Effector CD8-positive, alpha-beta T cell (primary cell): Measurements from ENCODE around the gene CNOT4.
"Not testable (repeated sequence)": the region's sequence is repeated elsewhere in the genome, so short reads cannot be mapped to it uniquely, and the experiment has no call there.

Experiments
- DNase-seq: peaks from one replicate; lab custom pipeline; 2025; lab: John Stamatoyannopoulos, UW

The CNOT4 gene

DNA sequence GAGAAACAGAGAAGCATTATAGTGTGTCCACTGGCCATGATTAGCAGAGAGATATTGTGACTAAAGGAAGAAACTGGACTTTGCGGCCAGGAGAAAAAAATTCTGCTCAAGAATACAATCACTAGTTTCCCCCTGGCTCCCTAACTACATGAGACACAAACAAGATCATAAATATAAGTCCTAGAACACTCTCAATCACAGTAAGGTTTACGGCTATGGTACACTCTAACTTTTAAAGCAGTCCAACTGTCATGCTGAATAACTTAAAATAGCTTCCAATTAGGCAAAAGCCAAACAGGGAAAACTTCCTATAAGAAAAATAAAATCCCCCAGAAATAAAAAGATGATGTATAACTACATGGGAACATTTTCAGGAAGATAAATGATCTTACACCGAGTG is 144.2 kb downstream of the CNOT4 start:
- DNase-seq: no peak

DNA sequence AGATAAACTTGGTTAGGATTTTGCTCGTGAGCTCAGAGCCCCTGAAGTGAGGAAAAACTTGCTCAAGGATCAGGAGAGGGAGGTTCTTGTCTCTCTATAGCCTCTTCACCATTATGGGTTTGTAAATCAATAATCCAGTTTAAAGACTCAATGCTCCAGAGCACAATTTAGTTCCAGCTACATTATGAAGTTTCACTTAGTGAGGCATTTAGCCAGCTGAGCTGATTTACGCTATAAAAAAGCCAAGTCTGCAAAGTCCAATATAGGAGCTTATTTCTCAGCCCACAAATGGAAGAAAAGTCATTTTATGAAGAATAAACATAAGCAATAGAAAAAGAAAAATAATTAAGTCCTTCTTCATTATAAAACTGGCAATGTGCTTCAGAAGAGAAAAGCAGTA is 145.7 kb downstream of the CNOT4 start:
- DNase-seq: no peak

DNA sequence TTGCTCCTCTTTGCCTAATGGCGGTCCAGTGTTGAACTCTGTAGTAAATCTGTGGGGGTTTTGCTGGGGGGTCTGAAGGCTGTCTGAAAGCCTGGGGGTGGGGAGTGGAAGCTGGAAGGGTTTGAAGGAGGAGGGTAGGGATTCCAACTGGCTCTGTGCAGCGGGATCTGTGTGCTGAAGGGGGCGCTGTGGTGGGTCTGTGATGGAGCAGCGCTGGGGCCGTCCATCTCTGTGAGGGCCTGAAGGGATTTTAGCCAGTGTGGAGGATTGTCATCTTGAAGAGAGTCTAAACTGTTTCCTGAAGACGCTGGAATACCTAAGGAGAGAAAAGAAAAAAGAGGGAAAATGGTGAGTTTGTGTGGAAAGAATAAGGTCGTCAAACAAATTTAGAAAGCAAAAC is 147.0 kb downstream of the CNOT4 start:
- DNase-seq: no peak

DNA sequence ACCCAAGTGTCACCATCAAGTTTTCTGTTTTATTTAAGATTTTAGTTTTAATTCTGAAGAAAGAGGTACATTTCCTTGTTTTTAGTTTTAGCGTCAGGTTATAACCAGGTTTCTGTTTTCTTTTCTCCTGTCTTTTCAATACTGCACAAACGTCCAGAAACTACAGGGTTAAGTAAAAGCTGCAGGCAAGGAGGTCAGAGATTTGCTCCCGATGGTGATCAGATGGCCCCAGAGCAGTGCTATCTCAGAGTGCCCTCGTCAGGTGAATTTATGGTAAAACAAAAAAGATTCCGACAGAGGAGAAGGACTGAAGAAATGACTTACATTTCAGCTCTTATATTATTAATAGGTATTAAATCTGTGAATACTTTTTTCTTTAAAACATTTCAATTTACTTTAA is 148.1 kb downstream of the CNOT4 start:
- DNase-seq: no peak

DNA sequence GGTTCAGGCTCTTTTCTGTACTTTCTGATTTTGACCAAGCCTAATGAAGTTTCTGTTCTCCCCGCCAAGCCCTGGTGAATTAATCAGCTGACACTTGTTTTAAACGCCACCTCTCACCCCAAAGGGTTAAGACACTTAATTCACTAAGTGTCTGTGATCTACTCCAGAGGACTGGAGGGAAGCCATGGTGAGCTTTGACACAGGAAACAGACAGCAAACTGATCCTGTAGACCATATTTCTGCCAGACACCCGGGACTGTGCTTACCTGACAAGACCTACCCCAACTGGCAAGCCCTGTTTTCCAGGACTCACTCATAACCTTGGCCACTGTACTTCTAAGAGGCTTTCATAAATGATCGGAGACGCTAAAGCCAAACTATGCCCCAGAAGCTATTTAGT is 150.3 kb downstream of the CNOT4 start:
- no peak for DNase-seq

DNA sequence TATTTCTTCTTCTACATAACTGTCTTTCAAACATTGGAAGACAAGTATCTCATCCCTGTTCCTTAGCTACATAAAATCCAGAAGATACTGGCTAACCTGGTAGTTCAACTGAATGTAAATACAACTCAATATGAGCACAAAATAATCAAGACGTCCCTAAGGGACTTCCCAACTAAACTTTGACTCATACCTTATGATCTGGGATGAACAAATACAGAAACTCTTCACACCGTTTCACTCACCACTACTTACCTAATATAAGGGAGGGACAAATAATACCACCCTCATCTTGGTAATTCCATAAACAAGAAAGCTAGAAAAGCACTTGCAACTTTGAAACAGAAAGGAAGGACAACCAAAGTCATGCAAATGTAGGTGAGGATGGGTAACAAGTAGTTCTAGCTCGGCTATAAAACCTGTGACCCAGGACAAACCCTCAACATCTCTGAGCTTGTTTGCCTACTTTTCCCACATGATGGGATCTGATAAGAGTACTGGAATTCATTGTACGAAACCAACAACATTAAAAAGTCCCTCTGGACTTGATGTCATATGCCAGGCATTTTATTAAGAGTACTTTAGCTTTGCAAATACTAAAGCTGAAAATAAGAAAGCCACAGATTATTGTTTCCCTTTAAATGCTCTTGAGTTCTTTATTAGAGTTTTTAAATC is 154.4 kb downstream of the CNOT4 start:
- no peak for DNase-seq

DNA sequence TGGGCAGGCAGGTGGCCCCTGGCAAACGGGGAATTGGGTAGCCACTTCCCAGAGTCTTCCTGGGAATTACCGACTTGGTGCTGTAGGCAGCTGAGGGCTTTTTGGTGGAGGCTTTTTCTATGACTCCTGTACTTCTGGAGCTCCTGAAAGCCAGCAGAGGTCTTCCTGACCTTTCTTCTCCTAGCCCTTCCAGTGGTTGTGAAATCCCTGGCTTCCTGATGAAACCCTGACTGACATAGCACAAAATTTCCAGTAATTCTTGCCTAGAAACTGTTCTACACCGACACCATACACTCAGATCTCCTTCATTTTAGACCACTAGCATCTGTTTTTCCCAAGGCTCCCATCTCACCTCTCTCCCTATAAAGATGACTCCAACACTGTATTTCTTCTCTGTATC is 156.1 kb downstream of the CNOT4 start:
- DNase-seq: no peak

DNA sequence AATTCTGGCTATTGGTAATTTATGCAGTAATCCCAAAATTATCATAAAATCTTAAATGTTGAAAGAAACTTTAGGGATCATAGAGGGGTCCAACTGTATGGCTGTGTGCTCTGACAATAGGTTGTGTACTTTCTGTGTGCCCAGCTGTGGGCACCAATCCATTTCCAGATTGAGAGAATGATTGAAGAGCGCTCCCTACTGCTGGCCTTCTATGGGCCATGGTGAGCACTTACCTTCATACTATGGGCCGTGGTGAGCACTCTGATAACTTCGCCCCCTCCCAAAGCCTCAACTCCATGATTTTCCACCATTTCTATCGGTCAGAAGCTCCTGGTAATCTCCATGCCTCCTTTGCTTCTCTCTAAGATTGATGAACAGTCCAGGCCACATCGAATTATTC is 157.6 kb downstream of the CNOT4 start:
- no peak for DNase-seq

DNA sequence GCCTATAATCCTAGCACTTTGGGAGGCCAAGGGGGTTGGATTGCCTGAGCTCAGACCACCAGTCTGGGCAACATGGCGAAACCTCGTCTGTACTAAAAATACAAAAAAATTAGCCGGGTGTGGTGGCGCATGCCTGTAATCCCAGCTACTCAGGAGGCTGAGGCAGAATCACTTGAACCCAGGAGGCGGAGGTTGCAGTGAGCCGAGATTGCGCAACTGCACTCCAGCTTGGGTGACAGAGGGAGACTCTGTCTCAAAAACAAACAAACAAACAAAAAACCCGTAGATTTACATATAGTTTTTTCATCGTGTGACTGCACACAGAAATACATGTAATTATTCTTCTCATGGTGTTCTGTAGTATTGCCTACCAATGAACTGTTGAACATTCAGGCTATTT is 158.8 kb downstream of the CNOT4 start:
- not testable (repeated sequence) for DNase-seq

DNA sequence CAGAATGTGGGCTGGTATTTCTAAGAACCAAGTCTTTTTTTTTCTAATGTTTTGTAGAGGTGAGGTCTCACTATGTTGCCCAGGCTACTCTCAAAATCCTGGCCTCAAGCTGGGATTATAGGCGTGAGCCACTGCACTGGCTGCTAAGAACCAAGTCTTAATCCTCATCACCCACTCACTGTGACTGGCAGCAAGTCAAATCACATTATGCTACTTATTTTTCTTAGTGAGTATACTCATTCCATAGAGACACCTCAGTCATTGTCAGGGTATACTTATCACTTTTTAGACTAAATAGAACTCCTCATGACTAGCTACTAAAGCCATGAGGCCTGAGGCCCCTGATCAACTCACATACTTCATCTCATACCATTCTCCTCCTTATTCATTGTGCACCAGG is 160.2 kb downstream of the CNOT4 start:
- DNase-seq: no peak

DNA sequence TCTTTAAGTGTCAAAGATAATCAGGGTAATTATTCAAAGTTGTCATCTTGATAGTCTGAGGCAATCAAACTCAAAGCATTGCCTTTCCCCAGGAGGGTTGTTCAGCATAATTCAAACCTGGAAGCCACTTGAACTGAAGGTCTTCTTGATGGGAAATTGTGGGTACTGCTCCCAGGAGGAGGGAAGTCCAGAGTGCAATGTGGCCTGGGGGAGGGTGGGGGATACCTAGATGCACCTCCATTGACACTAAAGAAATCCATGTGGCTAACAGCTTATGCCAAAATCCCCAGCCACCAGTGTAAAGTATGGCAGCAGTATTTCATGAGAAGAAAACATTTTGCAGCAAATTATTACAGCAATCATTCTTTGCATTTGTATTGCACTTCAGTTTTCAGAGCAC is 161.4 kb downstream of the CNOT4 start:
- no peak for DNase-seq

DNA sequence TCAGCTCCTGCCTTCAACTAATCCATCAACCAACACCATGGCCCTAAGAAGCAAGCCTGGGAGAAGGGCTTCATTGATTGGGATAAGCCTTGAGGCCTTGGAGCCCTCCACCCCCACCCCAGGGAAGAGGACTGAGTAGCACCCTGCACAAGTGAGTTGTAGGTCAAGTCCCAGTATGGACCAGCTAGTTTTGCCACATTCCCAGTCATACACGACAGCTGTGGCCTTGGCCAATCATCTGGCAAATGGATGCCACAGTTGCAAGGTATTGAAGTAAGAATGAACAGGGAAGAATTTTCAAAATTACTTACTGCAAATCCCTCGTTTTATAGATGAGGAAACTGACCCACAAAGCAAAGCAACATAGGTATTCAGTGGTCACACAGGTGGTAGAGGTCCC is 166.5 kb downstream of the CNOT4 start:
- no peak for DNase-seq

DNA sequence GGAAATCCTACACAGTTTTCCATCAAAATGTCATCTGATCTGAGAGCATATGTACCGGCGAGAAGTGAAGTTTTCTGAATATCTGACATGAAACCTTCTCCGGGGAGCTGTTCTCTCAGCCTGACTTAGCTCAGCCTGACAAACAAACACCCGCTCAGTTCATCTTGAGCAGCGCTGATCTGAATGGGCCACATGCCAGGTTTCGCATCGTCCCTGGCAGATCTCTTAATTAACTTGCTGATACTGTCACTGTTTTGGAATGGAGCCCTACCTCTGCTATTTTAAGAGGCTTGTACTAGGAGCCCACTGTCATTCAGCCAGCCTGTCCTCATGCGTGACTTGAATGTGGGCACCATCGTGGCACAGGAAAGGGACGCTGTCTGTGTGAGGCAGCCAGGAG is 167.0 kb downstream of the CNOT4 start:
- DNase-seq: no peak

DNA sequence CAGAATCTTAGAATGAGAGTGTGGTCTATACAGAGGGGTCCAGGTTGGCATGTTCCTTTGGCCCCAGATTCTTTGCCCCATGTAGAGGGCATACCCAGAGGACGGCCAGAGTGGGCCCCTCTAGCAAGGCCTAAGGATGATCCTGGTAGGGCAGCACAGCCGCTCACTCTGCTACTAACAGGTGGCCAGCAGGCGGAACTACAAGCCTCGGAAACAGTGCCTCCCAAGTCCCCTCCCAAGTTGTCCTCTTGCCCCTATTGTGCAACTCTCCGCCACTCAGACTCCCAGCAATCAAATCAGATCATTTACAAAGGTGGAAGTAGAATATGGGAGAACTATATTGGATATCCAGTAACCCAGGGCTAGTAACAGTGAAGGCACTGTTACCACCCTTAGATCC is 168.9 kb downstream of the CNOT4 start:
- no peak for DNase-seq

DNA sequence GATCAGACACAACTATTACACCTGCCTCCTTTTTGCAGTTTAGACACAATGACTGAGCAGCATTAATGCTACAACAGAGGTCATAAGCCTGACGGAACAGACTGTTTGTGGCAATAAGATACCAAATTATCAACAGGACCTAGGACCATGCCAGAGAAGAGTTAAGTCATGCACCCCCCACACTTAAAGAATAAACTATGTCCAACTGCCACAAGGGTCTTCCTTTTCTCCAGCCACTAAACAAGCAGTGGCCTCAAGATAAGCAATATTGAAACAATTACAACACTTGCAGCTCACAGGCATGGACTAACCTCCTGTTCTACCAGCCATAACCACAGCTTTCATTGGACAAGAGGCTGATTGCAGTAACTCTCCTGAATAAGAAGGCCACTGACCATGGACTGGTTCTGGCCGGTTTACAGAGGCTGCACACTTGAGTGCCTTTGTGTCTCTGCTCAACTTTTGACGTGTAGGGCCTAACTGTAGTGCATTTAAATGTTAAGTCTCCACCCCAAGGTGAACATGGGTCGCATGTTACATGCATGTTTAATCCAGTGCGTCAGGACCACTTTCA is 171.8 kb downstream of the CNOT4 start:
- DNase-seq: no peak

DNA sequence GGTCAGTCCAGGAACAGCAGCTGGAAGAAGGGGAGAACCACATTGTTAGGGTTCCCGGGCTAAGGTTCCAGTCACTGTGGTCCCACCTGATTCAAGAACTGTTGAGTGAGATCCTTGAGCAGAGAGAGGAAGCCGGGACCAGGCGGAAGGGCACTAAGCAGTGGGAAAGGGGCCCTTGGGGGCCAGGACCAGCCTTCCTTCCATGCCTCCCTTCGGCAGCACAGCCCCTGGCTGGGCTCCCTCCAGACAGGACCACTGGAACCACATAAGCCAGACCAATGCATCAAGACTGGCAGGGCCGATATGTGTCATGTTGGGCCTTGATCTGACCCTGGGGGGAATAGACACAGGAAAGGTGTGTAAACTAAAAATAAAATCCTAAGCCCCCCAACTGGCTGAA is 172.4 kb downstream of the CNOT4 start:
- no peak for DNase-seq

DNA sequence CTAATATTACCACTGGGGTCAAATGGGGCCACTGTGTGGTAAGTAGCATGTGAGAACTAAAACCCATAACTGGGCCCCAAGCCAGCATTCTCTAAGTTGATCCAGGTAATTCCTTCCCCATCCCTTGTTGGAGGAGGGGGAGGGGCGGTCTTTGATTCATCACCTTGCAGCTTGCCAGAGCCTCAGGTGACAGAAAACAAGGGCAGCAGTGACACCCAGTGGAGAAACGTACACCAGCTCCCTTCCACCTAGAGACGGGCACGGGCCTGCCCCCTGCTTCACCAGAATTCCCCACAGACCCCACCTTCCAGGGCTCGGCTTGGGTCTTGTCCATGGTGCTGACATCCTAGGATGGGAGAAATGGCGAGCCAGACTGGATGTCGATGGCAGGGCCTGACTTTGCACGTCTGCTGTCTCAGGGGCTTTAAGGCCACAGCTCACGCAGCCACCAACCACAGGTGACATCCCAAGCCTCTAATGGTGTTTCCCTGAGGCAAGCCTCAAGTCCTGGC is 174.2 kb downstream of the CNOT4 start:
- no peak for DNase-seq

DNA sequence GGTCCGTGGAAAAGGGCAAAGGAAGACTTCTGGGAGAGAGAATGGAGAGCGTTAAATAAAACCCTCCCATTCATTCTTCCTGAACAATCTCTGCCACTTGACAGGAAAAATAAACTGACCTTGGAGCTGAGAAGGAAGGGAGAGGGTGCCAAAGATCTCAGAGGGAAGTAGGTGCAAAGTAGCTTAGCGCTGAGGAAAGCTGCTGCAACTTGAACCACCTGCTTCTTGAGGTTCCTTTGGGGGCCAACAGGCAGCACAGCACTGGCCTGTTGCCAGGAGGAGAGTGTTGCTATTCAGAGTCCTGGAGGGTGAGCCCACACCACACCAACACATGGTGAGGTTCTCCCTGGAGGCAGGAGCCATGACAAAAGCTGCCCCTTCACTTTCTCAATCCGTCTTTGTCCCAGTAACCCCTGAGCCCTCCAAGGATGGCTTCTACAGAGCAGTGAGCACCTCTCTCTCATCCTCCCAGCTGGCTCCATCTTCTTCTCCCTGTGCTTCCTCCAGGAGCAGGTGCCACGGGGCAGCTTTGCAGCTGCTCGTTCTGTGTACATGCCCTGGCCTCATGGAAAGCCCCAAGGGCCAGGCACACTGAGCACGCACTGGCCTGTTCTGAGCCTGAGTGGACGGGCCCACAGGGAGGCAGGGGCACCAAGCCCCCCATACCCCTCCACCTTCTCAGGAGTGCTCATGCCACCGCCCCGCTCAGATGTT is 174.9 kb downstream of the CNOT4 start:
- DNase-seq: no peak

DNA sequence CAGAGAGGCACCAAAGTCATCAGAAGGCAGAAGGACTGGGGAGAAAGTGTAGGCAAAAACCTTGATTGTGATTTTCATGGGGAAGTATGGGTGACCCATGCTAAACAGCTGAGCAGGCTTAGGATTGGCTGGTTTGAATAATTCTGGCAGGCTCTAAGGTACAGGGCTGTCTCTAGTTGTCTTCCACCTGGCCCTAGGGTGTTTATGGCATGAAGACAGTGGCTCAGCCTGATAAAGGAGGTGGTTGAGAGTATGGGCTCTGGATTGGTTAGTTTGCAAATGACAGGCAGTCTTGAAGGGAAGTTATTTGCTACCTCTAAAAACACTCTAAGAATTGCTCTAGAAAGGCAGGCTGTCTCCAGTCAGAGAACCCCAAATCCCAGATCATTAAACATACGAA is 176.0 kb downstream of the CNOT4 start:
- no peak for DNase-seq

DNA sequence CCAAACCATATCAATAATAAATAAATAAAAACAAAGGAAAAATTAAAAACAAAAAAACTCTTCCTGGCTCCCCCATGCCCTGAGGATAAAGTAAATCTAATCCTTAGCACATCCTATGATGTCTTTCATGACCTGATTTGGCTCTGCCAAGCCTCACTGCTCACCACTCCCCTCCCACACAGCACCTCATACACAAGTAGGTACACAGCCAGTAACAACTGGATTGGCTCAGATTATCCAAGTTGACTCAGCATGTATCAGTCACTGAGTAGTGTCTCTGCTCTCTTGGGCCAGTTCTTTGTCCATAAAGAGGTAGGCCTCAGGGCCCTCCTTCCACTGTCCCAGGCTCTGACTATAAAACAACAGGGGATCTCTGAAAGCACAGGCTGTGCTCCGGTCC is 176.7 kb downstream of the CNOT4 start:
- DNase-seq: no peak

DNA sequence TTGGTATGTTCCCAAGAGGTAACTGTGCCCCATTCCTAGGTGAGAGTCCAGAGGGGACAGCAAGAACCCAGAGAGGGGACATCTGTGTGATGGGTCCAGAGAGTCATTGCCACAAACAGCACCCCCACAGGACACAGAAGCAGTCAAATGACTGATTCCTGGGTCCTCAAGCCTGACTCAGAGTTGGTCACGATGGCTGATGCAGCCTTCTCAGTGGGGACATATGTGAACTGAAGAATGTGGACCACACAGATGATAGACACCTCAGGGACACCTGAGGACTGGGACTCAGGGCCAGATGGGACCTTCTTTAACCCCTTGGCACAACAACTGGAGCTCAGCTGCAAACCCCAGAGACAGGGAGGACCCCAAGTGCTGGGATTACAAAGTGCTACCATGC is 179.8 kb downstream of the CNOT4 start:
- no peak for DNase-seq

DNA sequence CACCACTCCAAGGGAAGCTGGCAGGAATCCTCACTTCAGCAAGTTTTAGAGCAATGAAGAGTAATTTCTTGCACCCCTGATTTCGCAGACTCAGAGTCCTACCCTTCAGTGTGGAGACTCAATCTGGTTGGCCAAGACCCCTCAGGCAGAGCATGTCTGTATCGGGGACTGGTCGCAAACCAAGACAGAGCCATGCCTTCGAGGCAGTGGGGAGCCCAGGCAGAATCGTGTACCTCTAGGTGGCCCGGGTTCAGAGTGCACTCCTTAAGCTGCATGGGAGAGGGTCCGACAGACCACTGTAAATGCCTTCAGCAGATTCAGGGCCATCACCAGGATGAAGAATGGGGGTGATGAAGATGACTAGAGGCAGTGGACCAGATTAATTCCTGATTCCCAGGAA is 181.4 kb downstream of the CNOT4 start:
- DNase-seq: no peak

DNA sequence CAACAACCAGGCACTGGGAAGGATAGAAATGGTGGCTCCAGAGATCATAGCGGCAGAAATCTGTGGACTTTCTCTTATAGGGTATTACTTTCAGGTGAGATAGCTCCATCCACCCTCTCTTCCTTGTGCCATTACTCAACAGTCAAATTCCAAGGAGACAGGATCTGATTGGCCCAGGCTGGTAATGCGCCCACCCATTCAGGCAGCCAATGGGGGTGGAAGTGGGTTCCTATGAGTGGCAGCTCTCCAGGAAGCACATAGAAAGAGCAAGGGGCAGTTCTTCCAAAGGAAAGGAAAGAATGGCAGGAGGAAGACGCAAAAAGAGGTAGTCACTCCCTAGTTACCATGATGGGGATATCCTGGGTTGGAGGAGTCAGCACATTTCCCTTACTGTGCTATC is 181.8 kb downstream of the CNOT4 start:
- no peak for DNase-seq
